HG03457 (cell line): ENCODE results near the gene TNFSF13.
A peak's percentile ranks its signal among the peaks of the same experiment; 100 is the strongest.

ENCODE experiments used
- ATAC-seq: cut with Tn5 transposase; IDR thresholded peaks from one replicate; pipeline ENCODE4 v1.9.1; 2021; ENCODE audit warnings: moderate number of reproducible peaks; ENCODE audit not compliant: unreplicated experiment

TNFSF13 gene

DNA sequence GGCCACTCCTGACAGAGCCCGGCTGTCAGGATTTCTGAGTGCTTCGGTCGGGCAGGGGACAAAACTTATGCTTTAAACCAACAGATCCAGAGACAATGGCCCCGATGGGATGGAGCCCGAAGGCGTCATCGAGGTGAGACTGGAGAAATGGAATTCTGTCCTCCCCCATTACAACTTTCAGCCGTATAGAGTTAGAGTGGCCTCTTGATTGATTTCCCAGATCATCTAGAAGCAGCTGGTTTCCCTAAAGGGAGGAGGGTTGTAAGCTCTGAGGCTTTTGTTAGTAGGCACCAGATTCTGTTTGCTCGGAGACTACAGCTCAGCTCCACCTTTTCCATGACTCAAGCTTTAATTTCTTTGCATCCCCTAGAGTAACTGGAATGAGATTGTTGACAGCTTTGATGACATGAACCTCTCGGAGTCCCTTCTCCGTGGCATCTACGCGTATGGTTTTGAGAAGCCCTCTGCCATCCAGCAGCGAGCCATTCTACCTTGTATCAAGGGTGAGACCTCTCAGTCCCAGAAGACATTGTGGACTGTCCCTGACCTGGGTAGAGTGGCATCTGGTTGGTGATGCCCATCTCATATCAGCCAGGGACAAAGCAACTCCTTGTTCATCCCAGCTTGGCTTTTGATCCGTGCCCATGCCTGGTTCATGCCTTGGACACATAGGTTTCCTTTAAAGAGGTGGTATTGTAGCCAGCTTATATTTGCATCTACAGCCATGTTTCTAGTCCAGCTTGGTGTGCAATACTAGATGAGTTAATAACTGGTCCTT, 15.8 kb downstream of the TNFSF13 start:
- ATAC-seq = no peak

DNA sequence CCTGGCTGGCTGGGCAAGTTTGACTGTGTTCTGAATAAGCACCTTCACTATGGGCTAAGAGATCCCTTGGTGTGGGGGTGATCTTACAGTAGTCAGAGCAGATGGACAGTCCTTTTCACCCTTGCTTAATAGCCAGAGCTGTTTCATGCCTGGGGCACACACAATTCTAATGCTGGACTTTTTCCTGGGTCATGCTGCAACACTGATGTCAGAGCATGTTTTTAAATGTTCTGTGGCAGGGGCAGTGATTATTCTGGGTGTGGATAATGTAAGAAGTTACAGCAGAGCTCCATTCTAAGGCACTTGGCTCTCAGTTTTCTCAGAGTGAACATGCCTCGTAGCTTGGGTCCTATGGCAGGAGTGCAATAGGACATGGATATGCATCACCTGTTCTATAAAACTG, 16.9 kb downstream of the TNFSF13 start:
- ATAC-seq = no peak

DNA sequence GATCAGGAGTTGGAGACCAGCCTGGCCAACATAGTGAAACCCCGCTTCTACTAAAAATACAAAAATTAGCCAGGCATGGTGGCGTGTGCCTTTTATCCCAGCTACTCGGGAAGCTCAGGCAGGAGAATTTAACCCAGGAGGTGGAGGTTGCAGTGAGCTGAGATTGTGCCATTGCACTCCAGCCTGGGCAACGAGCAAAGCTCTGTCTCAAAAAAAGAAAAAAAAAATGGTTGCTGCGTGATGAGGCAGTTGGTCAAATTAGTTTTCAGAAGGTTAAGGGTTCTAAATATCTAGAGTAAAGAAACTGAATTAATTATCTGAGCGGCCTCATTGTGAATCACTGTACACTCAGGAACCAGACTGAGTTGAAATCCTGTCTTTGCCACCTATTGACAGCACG, 17.4 kb downstream of the TNFSF13 start:
- ATAC-seq = no peak

DNA sequence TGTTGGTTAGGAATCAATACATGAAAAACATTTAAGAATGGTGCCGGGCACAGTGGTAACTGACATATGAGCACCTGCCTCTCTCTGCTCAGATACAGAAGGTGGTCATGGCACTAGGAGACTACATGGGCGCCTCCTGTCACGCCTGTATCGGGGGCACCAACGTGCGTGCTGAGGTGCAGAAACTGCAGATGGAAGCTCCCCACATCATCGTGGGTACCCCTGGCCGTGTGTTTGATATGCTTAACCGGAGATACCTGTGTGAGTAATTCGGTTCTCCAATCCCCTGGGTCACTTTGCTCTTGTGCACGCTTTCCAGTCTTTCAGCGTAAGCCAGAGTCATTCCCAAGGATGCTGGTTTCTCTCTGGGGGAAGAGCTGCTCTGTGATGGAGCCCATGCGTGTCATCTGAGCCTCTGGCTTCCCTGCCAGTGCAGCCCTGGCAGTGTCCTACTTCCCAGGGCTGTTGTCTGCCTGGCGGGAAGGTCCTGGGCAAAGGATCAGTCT, 17.9 kb downstream of the TNFSF13 start:
- no peak for ATAC-seq

DNA sequence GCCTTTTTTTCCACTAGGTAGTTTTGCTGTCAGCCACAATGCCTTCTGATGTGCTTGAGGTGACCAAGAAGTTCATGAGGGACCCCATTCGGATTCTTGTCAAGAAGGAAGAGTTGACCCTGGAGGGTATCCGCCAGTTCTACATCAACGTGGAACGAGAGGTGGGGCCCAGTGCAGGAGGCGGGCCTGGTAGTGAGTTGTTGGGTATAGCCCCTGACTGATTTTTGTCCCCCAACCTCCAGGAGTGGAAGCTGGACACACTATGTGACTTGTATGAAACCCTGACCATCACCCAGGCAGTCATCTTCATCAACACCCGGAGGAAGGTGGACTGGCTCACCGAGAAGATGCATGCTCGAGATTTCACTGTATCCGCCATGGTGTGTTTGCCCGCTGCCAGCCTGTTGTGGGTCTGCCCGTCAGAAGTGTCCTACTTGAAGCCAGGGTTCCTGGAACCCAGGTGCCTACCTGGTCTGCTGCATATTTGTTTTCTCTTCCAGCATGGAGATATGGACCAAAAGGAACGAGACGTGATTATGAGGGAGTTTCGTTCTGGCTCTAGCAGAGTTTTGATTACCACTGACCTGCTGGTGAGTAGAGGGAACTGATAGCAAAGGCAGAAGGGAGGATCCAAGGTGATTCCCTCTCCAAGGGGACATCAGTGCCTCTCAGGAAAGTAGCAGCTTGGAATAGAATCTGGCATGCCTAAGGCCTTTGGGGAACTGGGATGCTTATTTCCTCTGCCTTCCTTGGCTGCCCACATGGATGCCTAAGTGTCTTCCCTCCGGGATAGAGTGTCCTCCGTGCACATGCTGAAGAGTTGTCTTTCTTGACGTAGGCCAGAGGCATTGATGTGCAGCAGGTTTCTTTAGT, 19.0 kb downstream of the TNFSF13 start:
- ATAC-seq = no peak

DNA sequence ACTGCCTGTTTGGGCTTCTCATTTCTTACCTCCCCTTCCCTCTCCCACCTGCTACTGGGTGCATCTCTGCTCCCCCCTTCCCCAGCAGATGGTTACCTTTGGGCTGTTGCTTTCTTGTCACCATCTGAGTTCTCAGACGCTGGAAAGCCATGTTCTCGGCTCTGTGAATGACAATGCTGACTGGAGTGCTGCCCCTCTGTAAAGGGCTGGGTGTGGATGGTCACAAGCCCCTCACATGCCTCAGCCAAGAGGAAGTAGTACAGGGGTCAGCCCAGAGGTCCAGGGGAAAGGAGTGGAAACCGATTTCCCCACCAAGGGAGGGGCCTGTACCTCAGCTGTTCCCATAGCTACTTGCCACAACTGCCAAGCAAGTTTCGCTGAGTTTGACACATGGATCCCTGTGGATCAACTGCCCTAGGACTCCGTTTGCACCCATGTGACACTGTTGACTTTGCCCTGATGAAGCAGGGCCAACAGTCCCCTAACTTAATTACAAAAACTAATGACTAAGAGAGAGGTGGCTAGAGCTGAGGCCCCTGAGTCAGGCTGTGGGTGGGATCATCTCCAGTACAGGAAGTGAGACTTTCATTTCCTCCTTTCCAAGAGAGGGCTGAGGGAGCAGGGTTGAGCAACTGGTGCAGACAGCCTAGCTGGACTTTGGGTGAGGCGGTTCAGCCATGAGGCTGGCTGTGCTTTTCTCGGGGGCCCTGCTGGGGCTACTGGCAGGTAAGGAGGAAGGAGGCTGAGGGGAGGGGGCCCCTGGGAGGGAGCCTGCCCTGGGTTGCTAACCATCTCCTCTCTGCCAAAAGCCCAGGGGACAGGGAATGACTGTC, 20.7 kb downstream of the TNFSF13 start, which contains the start of gene CD68:
CD68 (plus strand) TSS at position 638 of the 833 bp plus-strand sequence; CDS start at position 678, 40 bp downstream.
- no peak for ATAC-seq

DNA sequence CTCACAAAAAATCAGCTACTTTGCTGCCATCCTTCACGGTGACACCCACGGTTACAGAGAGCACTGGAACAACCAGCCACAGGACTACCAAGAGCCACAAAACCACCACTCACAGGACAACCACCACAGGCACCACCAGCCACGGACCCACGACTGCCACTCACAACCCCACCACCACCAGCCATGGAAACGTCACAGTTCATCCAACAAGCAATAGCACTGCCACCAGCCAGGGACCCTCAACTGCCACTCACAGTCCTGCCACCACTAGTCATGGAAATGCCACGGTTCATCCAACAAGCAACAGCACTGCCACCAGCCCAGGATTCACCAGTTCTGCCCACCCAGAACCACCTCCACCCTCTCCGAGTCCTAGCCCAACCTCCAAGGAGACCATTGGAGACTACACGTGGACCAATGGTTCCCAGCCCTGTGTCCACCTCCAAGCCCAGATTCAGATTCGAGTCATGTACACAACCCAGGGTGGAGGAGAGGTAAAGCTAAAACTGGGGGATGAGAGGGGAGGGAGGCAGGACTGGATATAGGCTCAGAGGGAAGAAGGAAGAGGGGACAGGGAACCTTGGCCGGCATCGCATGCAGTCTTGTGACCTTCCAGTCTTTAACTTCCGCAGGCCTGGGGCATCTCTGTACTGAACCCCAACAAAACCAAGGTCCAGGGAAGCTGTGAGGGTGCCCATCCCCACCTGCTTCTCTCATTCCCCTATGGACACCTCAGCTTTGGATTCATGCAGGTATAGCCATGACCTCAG, 21.5 kb downstream of the TNFSF13 start:
- no peak for ATAC-seq

DNA sequence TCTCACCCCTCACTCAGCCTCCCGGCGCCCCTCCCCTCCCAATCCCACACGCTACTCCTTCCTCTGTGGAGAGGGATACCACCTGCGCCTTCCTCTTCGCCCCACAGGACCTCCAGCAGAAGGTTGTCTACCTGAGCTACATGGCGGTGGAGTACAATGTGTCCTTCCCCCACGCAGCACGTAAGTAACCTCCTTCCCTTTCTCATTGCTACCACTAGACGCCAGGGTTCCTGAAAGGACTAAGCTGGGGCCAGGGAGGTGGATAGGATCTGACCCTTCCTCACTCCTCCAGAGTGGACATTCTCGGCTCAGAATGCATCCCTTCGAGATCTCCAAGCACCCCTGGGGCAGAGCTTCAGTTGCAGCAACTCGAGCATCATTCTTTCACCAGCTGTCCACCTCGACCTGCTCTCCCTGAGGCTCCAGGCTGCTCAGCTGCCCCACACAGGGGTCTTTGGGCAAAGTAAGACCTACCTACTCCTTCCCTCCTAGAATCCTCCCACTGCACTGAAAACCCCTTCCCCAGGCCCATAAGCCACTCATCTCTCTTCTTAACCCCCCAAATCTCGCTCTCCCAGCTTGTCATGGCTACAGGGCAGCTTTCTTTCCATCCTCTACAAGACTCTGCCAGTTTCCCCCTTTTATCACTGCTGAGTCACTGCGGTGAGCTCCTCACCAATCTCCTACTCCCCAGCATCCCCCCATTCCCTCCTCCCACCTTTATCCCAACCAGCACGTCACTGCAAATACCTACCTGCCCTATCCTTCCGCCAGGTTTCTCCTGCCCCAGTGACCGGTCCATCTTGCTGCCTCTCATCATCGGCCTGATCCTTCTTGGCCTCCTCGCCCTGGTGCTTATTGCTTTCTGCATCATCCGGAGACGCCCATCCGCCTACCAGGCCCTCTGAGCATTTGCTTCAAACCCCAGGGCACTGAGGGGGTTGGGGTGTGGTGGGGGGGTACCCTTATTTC, 22.3 kb downstream of the TNFSF13 start:
- no peak for ATAC-seq

DNA sequence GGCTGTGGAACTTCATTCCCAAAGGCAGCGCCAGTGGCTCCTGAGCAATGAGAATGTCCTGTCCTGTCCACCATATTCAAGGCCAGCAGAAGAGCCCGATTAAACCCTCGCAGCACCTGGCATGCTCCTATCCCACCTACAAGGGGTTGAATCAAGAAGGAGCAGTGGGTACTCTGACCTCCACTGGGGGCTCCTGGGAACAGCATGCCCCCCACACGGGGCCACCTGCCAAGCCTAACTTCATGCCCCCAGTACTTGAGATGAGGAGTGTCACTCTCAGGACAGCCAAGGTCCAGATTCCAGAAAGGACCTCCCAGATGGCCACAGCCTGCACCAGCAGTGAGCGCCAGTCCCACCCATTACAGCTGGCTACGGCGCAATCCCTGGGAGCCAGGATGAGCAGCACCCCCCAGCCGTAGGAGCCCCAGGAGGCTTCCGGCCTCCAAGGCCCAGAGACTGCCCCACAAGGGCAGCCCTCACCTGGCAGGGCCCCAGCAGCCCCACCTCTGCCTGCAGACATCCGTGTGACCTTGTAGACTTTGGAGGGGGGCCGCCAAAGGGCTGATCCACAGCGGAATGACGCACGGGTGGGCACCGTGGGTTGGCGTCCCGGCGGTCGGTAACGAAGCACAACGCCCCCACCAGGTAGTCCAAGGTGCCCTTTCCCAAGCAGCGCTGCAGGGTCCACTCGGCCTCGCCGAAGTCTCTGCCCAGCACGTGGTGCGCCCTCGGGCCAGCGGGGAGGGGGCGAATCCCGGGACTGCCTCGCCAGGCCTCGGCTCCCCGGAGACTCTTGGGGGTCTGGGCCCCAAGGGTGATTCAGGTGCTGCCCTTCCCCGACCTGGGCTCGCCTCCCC, 24.1 kb downstream of the TNFSF13 start:
- no peak for ATAC-seq

DNA sequence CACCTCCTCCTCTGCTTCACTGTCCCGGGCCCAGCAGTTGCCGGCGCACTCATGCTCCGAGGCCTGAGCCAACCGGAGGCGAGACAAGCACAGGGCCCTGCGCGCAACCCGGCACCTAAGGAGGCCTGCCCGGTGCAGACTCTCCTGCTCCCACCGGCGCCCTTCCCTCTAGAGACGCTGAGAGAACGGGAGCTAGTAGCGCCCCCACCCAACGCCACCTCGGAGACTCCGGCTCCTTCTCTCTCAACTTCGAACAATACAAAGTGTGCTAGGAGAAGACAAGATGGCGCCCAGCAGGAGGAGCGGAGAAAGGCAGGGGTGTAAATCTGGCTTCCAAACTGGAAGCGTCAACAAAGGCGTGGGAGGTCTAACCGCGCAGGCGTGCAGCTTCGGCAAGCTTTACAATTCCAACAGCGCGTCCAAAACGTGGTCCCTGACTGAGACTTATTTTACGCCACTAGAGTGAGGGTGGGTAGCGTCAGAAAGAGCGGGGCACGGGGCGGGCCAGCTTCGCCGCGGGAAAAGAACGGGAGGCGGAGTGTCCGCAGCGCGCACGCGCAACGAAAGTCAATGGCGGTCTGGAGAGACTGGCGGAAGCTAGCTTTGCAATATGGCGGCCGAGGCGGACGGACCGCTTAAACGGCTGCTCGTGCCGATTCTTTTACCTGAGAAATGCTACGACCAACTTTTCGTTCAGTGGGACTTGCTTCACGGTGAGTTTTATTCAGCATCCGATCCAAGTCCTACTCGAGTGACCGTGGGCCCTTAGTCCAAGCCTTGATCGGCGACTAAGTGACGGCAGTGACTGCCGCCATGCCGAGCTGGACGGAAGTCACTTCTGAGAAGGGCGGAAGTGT, 24.9 kb downstream of the TNFSF13 start, which contains the start of gene MPDU1:
MPDU1 (plus strand) TSS at position 600 of the 857 bp plus-strand sequence; CDS start at position 611, 11 bp downstream.
- ATAC-seq = peak; percentile 46

DNA sequence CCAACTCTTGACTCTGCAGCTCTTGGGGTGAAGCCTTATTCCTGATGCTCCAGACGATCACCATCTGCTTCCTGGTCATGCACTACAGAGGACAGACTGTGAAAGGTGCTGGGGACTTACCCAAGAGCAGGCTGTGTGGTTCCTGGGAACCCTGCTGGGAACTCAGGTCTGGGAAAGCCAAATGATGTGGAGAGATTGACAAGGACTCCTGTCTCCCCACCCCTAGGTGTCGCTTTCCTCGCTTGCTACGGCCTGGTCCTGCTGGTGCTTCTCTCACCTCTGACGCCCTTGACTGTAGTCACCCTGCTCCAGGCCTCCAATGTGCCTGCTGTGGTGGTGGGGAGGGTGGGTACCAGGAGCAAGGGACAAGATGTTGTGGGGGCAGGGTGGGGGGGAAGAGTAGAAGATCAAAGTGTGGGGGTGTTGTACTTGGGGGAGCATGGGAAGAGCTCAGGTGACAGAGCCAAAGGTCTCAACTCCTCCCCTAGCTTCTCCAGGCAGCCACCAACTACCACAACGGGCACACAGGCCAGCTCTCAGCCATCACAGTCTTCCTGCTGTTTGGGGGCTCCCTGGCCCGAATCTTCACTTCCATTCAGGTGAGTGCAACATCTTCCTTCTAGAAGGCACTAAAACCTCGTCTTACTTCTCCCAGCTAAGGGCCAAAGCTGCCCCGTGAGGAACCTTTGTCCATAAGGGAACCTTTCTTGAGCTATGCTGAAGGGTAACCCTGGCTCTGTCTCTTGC, 28.3 kb downstream of the TNFSF13 start:
- no peak for ATAC-seq

DNA sequence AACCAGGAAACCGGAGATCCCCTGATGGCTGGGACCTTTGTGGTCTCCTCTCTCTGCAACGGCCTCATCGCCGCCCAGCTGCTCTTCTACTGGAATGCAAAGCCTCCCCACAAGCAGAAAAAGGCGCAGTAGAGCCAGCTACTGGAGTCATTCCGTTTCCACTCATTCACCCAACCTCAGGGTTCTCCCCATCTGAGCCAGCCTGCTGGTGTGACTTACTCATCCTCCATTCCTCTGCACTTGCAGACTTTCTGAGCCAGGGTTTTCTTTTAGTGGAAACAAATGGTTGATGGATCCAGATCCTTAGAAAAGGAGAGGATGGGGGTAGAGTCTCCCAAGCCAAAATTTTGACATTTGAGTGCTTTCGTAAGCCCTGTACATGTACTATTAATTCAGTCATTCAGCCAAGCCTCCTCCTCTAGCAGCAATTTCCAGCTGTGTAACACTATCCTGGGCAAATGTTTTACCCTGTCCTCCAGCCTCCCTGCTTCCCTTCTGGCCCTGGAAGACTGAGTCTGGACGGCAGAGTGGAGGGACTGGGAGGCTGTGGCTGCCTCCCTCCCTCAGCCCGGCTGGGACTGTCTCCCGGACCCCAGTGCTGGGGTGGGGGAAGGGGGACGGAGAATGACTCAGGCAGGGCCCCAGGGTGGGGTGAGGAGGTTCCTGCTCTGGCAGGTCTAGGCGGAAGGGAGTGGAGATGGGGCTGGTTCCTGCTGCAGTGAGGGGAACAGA, 29.0 kb downstream of the TNFSF13 start:
- no peak for ATAC-seq

DNA sequence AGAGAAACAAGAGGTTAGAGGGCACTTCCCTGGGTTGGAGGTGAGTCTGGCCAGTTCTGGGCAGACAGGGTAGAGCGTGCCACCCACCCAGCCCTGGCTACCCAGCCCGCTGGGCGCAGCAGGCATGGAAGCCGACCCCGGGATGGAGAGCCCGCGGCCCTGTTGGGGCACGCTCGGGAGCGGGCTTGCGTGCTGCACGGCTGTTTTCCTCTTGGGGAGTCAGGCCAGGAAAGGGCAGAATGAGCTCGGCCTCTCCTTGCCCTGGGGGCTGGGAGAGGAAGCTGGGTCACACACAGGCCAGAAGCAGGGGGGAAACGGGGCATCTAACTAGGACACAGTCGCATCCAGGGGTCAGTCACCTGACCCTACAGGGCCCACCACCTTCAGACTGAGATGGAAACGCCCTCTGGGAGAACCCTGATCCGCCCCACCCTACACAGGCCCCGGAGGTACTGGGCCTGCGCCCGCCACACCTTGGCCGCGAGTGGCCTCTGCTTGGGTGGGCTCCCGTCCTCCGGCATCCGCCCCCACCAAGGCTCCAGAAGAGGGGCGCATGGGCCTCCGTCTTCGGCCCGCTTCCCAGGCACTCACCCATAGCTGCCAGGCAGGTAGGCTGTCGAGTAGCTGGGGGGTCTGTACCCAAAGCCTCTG, 30.1 kb downstream of the TNFSF13 start:
- no peak for ATAC-seq

DNA sequence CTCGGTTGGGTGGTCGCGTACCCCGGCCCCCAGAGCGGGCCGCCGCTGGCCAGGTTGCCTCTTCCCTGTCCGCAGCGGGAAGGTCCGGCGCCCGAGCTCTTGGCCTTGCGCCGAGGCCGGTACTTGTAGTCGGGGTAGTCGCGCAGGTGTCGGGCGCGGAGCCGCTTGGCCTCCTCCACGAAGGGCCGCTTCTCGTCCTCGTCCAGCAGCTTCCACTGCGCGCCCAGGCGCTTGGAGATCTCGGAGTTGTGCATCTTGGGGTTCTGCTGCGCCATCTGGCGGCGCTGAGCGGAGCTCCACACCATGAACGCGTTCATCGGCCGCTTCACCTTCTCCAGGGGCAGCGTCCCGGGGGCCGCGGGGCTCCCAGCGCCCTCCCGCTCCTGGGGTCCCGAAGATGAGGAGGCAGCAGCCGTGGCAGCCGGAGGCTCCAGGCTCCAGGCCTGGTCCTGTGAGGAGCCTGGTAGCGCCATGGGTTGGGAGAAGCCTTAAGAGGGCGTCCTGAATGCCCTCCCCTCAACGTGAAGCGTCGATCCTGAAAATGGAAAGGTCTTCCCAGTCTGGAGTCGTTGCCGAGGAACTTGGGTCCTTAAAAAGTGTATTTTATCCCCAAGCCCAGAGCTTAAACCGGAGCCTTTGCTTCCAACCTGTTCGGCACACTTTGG, 30.8 kb downstream of the TNFSF13 start:
- no peak for ATAC-seq
